Adipocyte (in vitro differentiated cells): ENCODE data around the gene CTCF.

Experiments used
- DNase-seq: peaks from one replicate; pipeline ENCODE4 v3.0.0-alpha.2; 2015; ENCODE audit warnings: low read depth
- H3K27me3 ChIP-seq: replicated peaks from 2 replicates; pipeline ENCODE4 v1.7.0; 2013; ENCODE audit warnings: mild to moderate bottlenecking, low read length, moderate library complexity; ENCODE audit not compliant: control insufficient read depth, insufficient read depth
- H3K36me3 ChIP-seq: 2 replicates; pipeline ENCODE4 v1.7.0; 2013; ENCODE audit warnings: low read length, mild to moderate bottlenecking, moderate library complexity; ENCODE audit not compliant: control insufficient read depth, insufficient read depth, severe bottlenecking
- H3K4me1 ChIP-seq: 2 replicates; pipeline ENCODE4 v1.7.0; 2013; ENCODE audit warnings: mild to moderate bottlenecking, low read length, moderate library complexity; ENCODE audit not compliant: control insufficient read depth, insufficient read depth
- H3K4me3 ChIP-seq: 2 replicates; pipeline ENCODE4 v1.7.0; 2013; ENCODE audit warnings: mild to moderate bottlenecking, low read length, moderate library complexity
- H3K9ac ChIP-seq: 2 replicates; pipeline ENCODE4 v1.7.0; 2013; ENCODE audit warnings: mild to moderate bottlenecking, low read length, moderate library complexity
- H3K9me3 ChIP-seq: 2 replicates; pipeline ENCODE4 v1.7.0; 2013; ENCODE audit warnings: mild to moderate bottlenecking, low read length, moderate library complexity; ENCODE audit not compliant: control insufficient read depth

CTCF gene

DNA sequence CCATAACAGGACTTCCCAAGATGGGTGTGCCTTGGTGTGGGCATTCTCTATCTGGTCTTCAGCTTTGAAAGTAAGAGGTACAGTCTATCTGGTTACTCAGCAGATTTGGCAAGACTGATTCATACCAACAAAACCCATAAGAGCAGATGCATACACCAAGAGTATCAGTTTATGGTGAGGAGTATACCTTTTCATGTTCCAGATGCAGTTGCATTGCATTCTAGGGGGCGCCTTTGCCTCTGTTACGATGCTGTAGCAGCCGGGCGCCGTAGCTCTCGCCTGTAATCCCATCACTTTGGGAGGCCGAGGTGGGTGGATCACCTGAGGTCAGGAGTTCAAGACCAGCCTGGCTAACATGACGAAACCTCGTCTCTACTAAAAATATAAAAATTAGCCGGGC, 51.5 kb downstream of the CTCF start:
- Histone ChIP-seq H3K27me3 (no peaks in the 10 kb centered on the region), H3K9ac (no peak overlapping the region), H3K9me3 (no peaks in the 10 kb centered on the region), H3K36me3 (peaks cover 29% of the 10 kb centered on the region), H3K4me3 (no peak overlapping the region), H3K4me1 (no peaks in the 10 kb centered on the region)
- no peak for DNase-seq

DNA sequence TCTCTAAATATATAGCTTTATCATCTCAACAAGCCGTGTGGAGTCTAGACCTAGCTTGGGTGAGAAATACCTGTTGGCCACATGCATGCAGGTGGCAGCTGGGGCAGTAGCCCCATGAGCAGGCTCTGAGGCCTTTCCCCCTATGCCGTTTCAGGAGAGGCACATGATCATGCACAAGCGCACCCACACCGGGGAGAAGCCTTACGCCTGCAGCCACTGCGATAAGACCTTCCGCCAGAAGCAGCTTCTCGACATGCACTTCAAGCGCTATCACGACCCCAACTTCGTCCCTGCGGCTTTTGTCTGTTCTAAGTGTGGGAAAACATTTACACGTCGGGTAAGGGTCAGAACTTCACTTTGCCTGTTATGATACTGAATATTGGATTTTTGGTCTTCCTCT, 65.9 kb downstream of the CTCF start:
- Histone ChIP-seq H3K36me3 (peaks cover 48% of the 10 kb centered on the region), H3K27me3 (no peaks in the 10 kb centered on the region), H3K4me1 (peaks cover 7% of the 10 kb centered on the region), H3K4me3 (no peak overlapping the region), H3K9me3 (no peaks in the 10 kb centered on the region), H3K9ac (no peak overlapping the region)
- no peak for DNase-seq

- DNase-seq = peak; percentile 84
- no peaks in the 10 kb centered on the region for H3K9me3 ChIP-seq
- H3K36me3 ChIP-seq = peaks cover 51% of the 10 kb centered on the region
- no peaks in the 10 kb centered on the region for H3K27me3 ChIP-seq
- H3K9ac ChIP-seq = no peak overlapping the region
- H3K4me1 ChIP-seq = peaks cover 7% of the 10 kb centered on the region
- no peak overlapping the region for H3K4me3 ChIP-seq
Measured at GRCh38 chr16:67632415-67633172, 70.3 kb downstream of the CTCF start.

DNA sequence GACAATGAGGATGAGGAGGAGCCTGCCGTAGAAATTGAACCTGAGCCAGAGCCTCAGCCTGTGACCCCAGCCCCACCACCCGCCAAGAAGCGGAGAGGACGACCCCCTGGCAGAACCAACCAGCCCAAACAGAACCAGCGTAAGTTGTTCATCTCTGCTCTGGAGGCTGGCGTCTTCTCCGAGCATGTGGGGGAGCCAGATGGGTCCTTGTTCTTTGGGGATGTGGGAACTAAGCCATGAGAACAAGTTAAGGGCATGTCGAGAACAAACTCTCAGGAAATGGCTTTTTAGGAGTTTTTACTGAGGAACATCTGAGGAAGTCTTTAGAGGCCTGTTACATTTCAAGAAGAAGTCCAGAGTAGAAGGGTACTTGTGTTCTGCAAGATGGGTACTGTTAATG, 74.4 kb downstream of the CTCF start:
- Histone ChIP-seq H3K4me3 (no peak overlapping the region), H3K9ac (no peak overlapping the region), H3K9me3 (no peaks in the 10 kb centered on the region), H3K36me3 (peaks cover 45% of the 10 kb centered on the region), H3K27me3 (no peaks in the 10 kb centered on the region), H3K4me1 (peaks cover 10% of the 10 kb centered on the region)
- DNase-seq = no peak

DNA sequence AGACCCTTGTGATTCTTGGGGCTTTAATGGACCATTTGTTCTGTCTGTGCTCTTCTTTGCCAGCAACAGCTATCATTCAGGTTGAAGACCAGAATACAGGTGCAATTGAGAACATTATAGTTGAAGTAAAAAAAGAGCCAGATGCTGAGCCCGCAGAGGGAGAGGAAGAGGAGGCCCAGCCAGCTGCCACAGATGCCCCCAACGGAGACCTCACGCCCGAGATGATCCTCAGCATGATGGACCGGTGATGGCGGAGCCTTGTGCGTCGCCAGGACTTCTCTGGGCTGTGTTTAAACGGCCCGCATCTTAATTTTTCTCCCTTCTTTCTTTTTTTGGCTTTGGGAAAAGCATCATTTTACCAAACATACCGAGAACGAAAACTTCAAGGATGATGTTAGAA, 75.3 kb downstream of the CTCF start:
- Histone ChIP-seq H3K9ac (no peak overlapping the region), H3K36me3 (peaks cover 45% of the 10 kb centered on the region), H3K27me3 (no peaks in the 10 kb centered on the region), H3K4me1 (peaks cover 13% of the 10 kb centered on the region), H3K4me3 (no peak overlapping the region), H3K9me3 (no peaks in the 10 kb centered on the region)
- no peak for DNase-seq

DNA sequence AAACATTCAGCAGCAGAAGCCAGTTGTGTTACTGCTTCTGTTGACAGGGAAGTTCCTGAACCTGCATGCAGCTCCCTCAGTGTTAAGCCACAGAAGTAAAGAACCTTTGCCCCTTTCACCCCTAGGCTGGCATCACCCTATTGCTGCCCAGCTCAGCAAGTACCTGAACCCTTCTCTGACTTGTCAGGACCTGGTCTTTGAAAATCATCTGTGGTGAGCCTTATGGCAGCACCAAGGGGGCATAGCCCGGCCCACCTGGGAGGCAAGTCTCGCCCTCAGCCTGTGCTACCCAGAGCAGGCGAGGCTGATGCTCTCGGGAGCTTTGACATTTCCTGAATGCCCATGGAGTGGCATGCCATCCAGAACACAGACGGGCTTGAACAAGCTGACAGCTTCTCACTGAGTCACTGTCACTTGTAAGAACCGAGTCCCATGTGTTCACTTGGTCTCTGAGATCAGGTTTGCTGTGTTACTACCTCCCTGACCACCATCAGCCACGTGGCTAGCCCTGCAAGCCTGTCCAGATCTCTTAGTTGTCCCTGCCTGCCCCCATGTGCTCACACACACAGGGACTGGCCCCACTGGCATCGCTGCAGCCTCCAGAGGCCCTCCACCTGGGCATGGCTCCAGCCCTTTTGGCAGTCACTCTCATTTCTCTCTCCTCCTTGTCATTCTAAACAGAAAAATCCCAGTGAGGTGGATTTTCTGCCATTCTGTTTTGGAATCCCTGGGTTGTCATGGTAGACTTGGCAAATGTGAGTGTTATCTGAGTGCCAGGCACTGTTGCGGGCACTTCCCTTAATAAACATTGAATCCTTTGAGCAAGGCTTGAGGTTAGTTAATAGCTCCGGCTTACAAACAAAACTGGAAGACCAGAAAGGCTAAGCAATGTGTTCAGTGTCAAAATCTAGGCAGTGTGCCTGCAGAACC, 79.7 kb downstream of the CTCF start:
- Histone ChIP-seq H3K4me3 (no peak overlapping the region), H3K27me3 (peaks cover 22% of the 10 kb centered on the region), H3K36me3 (peaks cover 21% of the 10 kb centered on the region), H3K4me1 (peaks cover 10% of the 10 kb centered on the region), H3K9me3 (no peaks in the 10 kb centered on the region), H3K9ac (no peak overlapping the region)
- DNase-seq = peak; percentile 29

DNA sequence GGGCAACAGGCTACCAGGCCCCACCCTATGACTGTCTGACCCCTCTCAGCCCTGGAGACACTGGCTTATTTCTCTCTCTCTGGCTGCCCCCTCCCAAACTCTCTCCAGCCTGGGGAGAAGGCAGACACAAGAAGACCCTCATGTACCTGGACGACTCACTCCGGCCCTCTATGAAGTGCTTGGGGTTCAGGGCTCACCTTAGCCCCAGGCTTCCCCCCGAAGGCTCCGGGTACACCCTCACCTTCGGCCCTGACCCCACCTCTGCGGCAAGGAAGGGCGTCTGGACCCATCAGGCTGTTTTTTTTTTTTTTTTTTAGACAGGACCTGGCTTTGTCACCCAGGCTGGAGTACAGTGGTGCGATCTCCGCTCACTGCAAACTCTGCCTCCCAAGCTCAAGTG, 81.7 kb downstream of the CTCF start:
- Histone ChIP-seq H3K4me3 (no peak overlapping the region), H3K9me3 (no peaks in the 10 kb centered on the region), H3K36me3 (peaks cover 1% of the 10 kb centered on the region), H3K4me1 (peaks cover 10% of the 10 kb centered on the region), H3K9ac (no peak overlapping the region), H3K27me3 (peaks cover 34% of the 10 kb centered on the region)
- DNase-seq = no peak

DNA sequence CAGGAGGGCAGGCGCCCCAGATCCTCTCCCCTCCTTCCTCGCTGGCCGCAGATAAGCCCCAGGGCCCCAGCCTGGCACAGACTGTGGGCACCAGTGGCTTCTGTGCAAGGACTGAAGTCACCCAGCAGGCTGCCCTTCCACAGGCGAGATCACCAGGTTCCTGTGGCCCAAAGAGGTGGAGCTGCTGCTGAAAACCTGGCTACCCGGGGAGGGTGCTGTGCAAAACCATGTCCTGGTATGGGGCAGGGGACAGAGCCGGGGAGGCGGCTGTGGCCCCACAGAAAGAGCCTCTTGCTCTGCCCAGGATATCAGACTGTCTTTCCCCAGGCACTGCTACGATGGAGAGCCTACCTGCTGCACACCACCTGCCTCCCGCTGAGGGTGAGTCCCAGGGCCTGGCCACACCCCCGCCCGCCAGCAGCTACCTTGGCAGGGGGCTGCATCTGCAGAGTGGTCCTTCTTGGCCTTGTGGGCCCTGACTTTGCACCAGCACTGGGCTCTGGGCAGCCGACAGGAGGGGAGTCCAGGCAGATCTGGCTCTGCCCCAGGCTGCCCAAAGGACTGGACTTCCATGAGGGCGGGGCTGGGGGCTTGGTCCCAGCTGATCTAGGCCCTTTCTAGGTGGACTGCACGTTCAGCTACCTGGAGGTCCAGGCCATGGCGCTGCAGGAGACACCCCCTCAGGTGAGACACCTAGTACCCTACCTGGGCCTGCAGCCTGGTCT, 83.2 kb downstream of the CTCF start:
- DNase-seq = no peak
- peaks cover 10% of the 10 kb centered on the region for H3K4me1 ChIP-seq
- no peaks in the 10 kb centered on the region for H3K36me3 ChIP-seq
- peaks cover 46% of the 10 kb centered on the region for H3K27me3 ChIP-seq
- H3K4me3 ChIP-seq = no peak overlapping the region
- H3K9me3 ChIP-seq = no peaks in the 10 kb centered on the region
- H3K9ac ChIP-seq = no peak overlapping the region

DNA sequence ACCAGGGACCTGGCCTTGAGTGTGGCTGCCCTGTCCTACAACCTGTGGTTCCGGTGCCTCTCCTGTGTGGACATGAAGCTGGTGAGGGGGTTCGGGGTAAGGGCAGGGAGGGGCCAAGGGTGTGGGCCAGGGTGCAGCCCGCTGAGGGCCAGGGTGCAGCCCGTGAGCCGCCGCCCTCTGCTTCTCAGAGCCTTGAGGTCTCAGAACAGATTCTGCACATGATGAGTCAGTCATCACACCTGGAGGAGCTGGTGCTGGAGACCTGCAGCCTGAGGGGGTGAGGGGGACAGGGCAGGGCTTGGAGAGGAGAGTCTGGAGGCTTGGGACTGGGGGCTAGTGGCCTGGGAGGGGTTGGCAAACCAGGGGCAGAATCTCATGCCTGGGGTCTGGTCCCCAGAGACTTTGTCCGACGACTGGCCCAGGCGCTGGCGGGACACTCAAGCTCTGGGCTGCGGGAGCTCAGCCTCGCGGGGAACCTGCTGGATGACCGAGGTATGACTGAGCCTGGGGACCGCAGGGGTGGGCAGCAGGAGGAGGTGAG, 84.9 kb downstream of the CTCF start:
- H3K27me3 ChIP-seq = peaks cover 59% of the 10 kb centered on the region
- peaks cover 3% of the 10 kb centered on the region for H3K4me1 ChIP-seq
- H3K9me3 ChIP-seq = no peaks in the 10 kb centered on the region
- H3K9ac ChIP-seq = no peak overlapping the region
- DNase-seq = no peak
- H3K4me3 ChIP-seq = no peak overlapping the region
- H3K36me3 ChIP-seq = no peaks in the 10 kb centered on the region

DNA sequence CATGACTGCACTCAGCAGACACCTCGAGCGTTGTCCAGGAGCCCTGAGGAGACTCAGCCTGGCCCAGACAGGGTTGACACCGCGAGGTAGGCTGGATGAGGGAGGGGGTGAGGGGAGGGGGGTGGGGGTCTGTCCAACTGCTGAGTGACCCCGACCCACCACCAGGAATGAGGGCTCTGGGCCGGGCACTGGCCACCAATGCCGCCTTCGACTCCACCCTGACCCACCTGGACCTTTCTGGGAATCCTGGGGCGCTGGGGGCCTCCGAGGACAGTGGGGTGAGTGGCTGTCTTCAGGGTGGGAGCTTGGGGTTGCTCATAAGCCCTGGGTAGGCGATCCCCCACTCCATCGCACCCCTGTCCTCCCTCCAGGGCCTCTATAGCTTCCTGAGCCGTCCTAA, 85.4 kb downstream of the CTCF start:
- no peak overlapping the region for H3K4me3 ChIP-seq
- H3K9ac ChIP-seq = no peak overlapping the region
- H3K9me3 ChIP-seq = no peaks in the 10 kb centered on the region
- H3K36me3 ChIP-seq = no peaks in the 10 kb centered on the region
- H3K4me1 ChIP-seq = no peaks in the 10 kb centered on the region
- H3K27me3 ChIP-seq = peaks cover 63% of the 10 kb centered on the region
- DNase-seq = no peak
